Putamen (tissue), 1 donor: ENCODE measurements around the gene C2orf49.
A peak's percentile ranks its signal among the peaks of the same experiment; 100 is the strongest.

Experiments used
- DNase-seq: peaks from one replicate; pipeline ENCODE4 v3.0.0-alpha.2; 2016; ENCODE audit warnings: low spot score

The C2orf49 gene

DNA sequence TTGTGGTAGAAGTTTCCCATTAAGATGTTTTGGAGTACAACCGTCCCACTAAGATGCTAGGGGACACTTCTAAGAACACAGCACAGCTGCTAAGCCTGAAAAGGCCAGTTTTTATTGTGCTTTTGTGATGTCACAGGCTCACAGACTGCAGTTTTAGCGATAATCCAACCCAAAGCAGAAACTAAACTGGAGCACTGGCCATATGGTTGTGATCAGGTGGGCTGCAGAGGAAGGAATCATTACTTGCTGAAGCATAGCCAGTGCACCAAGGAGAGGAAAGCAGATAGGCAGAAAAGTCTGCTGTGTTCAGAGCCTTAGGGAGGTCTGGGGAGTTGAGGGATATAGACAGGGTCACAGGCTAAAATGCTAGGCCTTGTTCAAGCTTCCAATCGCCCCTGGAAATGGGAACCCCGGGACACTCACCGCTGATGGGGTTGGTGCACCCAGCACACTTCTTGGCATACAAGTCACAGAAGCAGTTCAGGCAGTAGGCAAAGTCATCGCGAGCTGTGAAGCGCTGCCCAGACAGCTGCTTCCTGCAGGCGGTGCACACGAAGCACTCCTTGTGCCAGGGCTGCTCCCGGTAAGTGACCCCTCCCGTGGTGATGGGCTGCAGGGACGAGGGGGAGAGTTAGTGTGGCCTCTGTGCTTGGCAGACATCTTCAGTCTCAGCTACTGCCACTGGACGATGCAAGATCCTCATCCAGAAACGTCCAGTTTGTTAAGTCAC is 25.7 kb downstream of the C2orf49 start:
- no peak for DNase-seq

DNA sequence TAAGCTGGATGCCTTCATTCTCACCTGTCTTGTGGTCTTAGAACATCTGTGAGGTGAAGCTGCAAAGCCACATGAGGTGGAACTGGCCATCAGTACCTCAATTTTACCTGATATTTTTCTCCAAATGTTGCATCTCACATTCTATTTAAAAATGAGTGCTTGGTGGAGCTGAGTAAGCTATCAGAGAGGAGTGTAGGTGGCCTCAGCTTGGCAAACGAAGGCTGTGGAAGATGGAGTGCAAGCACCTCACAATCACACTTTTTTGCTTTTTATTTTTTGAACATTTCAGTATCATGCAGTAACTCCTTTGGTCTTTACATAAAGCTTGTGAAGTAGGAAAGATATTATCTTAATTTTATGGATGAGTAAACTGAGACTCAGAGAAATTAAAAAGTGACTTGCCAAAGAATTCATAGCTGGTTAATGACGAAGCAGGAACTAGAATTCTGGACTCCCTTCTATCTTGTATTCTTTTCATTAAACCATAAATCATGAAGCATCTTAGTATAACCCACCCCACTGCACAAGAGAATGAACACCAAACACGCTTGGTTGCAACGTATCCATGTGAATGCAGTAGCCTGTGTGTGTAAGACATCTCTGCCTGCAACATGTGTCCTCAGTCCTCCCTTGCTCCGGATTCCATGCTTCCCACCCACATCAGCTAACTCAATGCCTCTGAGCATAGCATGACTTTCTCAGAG is 27.2 kb downstream of the C2orf49 start:
- no peak for DNase-seq

DNA sequence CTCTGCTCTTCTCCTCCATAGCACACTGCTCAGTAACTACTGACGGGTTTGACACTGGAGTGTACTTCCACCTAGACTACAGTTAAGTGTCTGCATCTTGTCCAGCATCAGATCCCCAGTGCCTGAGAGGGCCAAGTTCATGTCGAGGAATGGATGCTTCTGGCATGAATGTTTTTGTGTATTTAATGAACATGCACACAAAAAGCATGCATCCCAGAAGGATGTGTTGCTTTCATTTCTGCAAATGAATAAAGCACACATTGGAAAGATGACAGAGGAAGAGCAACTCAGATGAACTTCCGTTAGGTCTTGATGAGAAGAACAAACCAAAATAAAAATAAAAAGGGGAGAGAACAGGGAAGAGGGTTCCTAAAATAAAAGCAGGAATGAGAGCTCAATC is 27.9 kb downstream of the C2orf49 start:
- DNase-seq = no peak

DNA sequence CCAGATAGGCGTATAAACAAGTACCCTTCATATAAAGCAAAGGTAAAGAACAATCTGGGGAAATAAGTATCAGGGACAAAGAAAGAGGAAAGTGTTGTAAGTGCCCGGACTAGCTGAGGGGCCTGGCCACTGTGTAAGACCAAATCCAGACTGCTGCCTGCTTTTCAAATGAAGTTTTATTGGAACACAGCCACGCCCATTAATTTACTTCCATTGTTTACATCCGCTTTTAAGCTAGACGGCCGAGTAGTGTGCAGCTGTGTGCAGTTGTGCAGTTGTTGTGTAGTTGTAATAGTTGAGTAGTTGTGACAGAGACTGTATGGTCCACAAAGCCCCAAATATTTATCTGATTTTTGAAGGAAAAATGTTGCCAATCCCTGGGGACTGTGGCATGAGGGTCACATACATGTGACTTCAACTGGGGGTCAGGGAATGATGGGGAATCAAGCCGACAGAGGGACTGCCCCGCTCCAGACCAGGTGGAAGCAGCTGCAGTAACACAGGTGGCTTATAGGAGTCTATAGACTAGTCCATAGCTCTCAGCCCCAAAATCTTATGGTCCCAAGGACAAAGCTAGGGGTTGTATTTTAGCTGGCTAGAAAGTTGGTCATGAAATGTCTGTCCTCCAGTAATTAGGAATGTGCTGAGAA is 31.5 kb downstream of the C2orf49 start:
- DNase-seq = no peak

DNA sequence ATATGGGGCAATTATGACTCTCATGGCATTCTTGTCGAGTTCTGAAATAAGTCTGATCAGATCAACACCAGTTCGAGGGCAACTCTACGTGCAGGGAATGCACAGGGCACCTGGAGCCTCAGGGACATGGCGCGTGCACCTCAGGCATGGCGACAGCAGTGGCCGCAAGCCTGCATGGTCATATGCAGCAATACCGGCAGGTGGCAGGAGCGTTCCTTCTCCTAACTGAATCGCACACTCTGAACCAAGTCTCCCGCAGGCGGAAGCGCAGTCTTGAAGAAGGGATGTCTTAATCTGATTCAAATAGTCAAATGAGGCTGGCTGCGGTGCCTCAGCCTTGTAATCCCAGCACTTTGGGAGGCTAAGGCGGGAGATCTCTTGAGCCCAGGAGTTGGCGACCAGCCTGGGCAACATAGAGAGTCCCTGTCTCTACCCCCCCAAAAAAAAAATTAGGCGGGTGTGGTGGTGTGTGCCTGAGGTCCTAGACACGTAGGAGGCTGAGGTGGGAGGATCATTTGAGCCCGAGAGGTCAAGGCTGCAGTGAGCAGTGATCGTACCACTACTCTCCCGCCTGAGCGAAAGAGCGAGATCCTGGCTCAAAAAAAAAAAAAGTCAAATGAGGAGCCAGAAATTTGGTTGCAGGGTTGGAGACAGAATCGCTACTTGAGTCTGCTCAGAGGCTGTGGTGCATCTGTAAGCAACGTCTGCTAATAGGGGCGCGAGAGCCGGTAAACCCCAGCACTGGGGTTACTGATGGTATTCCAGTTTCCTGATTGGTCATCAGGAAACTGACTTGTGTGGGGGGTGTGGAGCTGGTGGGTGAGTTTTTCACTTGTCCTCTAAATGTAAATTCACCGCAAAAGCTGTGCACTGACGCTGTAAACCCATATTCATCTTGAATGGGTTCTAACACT is 32.7 kb downstream of the C2orf49 start:
- peak; percentile 78 for DNase-seq

DNA sequence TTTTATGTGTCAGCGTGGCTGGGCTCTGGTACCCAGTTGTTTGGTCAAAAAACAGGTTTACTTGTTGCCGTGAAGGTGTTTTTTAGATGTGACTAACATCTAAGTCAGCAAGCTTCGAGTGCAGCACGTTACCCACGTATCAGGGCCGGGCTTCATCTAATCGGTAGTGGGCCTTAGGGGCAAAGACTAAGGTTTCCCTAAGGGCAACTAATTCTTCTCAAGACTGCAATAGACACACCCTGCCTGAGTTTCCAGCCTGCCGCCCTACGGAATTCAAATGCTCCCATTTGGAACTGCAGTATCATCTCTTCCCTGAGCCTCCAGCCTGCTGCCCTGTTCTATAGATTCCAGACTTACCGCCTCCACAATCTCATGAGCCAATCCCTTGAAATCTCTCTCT is 33.8 kb downstream of the C2orf49 start:
- DNase-seq = no peak

DNA sequence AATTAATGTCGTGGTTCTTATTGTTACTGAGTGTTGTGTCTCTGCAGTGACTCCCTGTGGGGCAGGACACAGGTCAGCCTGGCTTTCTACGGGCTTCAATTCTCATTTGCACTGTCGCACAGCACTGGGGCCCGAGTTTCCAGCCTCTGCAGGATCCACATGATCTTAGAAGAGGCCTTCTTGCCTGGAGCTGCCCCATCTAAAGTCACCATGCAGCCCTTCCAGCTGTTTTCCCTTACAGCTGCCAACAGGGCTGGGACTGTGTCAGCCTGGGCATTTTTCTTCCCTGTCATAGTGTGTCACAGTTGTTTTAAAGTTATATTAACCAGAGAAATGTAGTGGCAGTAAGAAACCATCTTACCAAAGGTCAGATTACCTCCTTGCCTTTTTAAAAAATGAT is 34.5 kb downstream of the C2orf49 start:
- DNase-seq = no peak

DNA sequence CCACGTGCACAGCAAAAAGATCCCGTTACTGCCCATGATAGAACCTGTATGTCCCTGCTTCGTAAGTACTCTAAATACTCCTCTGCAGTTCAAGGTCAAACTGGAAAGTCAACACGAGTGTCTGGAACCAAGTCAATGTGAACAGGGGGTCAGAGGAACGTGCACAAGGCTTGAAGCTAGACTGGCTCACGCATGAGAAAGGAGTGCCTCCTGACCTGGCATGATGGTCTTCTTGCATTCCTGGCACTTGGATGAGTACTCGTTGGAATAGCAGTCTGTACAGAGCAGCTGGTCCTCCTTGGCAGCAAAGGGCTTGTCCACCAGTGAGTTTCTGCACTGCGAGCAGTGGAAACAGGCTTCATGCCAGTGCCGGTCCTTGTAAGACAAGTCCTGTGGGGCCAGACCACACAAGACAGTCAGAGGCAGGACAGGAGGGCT is 36.0 kb downstream of the C2orf49 start:
- no peak for DNase-seq

DNA sequence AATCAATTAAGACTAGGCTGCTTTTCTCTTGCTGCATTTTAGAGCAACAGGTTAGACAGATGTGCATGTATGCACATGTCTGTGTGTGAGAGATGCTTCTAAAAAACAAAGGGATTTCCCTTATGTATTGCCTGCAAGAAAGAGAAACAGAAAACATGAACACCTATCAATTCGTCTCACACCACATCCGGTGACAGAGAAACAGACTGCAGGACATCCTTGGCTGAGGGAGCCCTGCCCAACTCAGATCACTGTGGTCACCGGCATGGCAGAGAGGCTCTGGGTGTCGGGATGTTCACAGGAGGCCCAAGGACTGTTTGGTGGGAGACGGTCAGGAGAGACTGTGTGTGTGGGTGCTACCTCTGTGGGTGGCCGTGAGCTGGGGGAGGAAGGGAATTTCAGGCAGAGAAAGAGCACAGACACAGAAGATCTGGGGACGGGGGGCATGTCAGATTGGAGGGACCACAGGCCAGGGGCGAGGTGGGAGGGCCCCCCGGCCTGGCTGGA is 36.6 kb downstream of the C2orf49 start:
- DNase-seq = no peak

DNA sequence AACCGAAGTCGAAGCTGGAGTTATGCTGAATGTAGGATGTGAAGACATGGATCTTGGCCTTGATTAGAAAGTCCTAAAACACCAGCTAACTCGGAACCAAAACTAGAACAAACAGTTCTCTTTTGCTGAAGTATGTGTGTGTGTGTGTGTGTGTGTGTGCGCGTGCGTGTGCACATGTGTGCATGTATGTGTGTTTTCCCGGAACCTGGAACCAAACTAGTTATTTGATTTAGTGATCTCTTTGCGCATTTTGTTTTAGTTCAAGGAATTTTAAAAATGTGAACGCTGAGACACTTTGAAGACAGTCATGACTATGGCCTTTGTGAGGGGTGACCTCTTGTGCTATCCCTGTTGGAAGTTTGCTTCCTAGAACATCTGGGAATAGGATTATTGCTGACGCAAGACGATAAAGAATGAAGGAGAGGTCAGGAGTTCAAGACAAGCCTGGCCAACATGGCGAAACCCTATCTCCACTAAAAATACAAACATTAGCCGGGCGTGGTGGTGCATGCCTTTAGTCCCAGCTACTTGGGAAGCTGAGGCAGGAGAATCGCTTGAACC is 37.7 kb downstream of the C2orf49 start:
- DNase-seq = no peak

DNA sequence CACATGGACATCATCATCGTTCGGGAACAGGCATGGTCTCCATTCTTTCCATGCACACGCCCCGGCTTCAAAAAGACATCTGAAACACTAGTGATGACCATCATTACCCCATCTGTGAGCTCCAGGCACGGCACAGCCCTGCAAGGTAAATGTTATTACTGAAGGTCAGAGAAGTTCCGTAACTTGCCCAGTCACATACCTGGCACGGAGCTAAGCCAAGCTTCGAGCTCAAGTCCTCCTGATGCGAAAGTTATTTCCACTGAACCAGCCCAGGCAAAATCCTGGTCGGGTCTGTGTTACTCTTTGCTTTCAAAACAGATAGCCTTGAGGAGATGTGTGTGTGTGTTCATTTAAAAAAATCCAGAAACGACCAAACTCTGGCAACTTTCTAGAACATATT is 38.7 kb downstream of the C2orf49 start:
- no peak for DNase-seq

DNA sequence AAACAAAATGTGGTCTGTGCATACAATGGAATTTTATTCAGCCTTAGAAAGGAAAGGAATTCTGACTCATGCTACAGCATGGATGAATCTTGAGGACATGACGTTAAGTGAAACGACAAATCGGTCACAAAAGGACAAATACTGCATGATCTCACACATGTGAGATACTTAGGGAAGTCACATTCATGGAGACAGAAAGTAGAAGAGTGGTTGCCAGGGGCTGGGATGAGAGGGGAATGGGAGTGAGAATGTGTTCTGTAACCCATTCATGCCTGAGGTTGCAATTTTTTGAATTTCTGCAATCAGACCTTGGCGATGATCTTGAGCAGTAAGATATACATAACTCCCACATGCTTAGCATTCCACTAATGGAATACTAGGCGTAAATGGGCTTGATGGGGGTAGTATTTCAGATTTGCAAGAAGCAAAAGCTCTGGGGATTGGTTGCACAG is 39.5 kb downstream of the C2orf49 start:
- no peak for DNase-seq

DNA sequence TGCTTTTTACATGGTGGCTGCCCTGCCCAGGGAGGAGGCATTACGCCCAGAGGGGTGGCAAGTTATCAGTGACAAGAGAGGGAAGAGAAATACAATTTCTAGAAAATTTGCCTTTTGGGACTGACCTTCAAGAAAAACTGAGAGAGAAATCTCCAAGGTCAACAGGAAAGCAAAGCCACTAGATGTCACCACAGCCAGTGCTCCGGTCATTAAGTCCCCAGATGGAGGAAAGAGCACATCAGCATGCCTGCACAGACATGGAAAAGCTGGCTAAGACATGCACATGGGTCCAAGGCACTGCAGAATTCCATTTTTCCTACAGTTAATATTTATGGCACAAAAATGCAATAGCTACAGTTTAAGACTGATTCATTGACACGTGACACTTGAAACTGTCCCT is 40.5 kb downstream of the C2orf49 start:
- DNase-seq = no peak

DNA sequence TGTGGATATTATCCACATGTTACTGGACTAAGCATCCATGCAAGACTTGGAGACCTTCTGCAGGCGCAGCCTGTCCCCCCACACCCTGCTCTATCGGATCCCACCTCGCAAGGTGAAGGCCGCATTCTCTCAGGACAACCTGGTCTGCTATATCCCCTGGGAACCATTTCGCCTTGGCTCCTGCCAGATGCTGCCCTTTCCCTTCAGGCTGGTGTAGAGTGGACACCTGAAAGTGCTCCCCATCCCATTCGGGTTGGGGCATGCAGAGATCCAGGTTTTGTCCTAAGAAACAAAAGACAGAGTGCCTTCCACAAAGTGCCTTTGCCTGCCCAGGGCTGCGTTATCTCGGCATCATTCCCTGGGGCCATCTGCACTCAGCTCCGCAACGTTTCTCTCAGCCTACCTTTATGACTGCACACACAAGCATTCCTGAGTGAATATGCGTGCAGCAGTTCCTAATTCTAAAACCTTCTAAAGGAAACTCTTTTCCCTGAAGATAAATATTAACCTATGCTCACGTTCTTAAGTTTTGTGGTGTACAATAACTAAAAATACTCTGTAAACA is 41.0 kb downstream of the C2orf49 start:
- DNase-seq = no peak

DNA sequence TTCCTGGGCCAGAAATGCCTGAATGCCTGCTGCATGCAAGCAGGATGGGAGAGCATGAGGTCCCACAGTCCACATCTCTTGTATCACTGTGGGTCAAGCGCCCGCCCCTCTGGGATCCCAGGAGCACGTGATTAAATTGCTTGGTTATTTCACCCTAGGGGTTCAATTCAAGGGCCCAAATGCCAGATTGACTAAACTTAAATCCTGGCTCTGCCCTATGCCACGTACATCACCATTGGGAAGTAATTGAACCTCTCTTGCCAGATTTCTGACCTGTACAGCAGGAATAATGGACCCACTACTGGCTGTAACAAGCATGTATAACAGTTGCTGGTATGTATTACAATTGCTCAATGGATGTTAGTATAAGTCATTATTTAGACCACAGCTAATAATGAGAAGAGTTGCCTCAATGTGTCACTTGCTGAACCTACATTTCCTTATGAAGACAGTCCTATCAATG is 41.6 kb downstream of the C2orf49 start:
- DNase-seq = no peak

DNA sequence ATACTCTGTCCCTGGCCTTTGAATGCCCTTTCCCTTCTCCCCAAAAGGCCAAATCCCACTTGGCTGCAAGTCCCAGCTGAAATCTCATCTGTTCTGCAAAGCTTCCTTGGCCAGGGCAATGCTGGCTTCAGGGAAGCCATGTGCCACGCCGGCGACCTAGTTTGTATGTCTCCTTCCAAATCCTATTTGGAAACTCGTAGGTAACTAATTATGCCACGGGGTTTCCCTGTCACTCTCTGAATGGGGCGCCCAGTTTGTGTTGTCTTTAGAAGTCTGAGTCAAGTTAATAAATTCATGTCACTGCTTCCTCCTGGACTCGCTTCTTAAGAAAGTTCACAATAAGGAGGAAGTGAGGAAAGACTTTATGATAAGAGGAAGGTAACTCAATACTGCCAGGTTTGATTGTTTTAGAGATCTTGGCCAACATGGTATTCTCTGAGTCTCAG is 42.4 kb downstream of the C2orf49 start:
- DNase-seq = no peak

DNA sequence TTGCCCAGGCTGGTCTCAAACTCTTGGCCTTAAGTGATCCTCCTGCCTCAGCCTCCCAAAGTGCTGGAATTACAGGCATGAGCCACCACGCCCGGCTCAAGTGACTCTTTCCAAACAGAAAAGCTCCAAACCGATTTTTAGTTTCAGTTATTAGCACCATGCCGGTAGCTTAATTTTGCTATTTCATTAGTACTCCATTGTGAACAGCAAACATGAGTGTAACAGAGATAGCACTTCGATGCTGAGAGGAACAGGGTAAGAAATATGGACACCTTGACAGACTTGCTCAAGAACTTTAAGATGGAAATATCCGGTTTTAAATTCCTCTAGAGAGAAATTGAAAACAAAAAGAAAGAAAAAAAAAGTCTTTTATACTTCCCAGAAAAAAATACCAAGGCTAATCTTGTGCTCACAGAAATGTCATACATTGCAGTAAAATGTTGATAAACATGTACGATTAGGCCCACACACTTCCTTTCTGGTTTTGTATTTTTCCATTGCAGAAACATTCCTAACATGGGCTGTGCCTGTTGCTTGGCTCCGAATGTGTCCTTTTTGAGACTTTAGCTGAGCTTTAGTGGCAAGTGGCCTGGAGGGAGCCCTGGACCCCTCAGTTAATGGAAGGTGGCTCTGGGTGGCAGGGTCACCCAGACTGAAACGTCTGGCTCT is 43.2 kb downstream of the C2orf49 start:
- no peak for DNase-seq

DNA sequence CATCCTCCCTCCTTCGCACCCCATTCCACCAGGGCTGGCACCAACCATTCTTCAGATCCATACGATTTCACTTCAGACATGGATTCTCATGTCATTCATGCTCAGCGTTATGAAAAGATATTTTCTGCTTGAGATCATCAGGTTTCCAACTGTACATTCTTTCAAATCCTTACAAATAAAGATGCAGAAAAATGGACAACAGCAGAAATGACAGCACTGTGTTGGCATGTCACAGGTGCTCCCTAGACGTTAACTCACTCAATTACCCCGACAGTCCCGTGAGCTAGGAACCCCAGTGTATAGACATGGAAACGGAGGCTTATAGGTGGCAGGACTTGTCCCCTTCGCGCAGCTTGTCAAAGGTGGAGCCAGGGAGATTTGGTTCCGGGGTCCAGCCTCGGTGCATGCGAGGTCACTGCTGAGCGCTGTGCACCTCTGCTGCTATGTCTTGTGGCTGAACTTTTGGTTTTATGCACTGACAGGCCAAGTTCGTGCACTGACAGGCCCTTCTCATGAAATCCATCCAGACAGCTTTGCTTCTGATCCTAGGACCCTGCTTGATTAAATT is 43.8 kb downstream of the C2orf49 start:
- no peak for DNase-seq

DNA sequence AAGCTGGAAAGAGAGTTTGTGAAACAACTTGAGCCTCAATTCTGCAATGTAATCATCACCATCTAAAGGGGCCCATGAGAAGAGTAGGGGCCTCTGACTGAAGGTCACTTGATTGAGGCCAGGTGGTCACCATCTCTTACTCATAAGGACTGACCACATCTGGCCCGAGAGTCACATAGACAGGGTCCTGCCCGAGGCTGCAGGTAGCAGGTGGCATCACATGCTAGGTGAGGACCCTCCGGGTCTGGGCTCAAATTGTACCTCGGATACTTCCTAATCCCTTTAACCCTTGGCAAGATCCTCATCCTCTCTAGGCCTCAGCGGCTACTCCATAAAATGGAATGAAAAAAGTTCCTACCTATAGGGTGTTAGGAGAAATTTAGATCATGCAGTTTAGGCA is 44.8 kb downstream of the C2orf49 start:
- DNase-seq = no peak
